NCI-H2171 treated with DMSO at 0.1 percent for 48 hours (cell line): ENCODE measurements around the gene FSTL4.

ENCODE experiments used
- DNase-seq: peaks from one replicate; lab custom pipeline; 2025; lab: John Stamatoyannopoulos, UW

Gene FSTL4

DNA sequence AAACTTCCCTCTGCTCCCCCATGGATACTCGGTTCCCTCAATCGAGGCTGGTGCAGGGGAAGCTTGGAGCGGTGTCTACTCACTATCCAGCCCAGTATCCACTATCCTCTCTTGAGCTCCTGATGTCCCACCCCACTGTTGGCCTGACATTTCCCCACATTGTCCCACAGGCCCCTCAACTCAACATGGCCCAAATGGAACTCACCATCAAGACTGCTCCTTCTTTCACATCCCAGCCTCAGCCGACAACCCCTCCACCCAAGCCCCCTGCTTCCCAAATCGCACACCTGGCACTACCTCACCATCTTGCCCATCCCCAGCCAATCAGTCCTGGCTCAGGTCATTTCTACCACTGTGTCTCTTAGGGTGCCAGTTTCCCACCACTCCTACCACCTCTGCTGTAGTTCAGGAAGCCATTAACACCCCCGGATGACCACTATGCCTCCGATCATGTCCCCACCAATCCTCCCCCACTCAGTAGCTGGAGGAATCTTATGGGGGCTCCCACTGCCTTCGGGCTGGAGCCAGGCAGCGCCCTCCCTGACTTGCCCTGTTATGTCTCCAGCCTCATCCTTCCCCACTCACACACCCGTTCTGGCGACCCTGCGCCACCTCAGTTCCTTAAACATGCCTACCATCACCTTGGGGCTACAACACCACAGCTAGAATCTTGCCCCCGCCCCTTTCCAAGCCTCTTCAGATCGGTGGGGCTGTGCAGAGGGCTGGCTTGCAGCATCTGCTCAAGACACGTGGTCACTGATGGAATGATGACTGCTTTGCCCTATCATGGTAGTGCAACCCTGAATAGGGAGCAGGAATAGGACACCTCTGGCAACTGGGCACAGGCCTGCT lies 273.6 kb downstream of the FSTL4 start:
- DNase-seq, result no peak

GRCh38 chr5:133337795-133338445 lies 274.4 kb downstream of the FSTL4 start:
- no peak for DNase-seq

GRCh38 chr5:133336969-133337410 lies 275.4 kb downstream of the FSTL4 start:
- DNase-seq, result no peak

DNA sequence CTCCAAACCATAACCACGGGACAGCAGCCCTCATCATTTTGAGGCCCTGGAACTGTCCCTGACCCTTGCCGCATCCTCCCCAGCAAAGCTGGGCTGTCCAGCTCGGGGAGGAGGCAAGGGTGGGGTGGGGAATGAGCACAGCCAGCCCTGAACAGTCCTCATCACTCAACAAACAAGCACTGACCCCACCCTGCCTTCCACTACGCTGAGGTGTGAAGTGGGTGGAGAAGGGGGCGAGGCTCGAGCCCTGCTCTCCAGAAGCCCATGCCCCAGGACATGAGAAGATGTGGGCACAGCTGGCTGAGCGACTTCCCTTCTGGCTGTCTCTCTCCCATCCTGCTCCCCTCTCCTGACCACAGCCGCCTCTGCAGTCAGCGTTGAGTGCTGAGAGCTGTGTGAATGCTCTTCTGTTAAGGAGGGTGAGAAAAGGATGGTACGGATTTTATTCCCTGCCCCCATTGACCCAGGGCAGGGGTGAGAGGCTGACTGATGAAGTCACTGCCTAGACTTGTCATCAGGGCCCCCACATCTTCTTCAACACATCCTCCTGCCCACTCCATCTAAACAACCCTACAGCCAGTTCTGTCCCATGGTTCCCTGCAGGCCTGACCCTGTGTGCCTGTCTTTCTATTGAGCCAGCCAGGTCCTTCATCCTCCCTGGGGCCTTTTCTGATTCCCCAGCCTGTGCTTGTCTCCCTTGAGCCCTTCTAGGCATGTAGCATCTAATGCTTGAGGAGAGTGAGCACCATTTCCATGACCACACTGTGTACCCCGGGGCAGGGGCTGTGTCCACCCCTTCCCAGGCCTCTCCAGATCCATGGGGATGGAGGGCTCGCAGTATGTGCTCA lies 276.0 kb downstream of the FSTL4 start:
- DNase-seq, result no peak

- DNase-seq, result no peak
Observed at GRCh38 chr5:133334796-133335639, 277.3 kb downstream of the FSTL4 start.

DNA sequence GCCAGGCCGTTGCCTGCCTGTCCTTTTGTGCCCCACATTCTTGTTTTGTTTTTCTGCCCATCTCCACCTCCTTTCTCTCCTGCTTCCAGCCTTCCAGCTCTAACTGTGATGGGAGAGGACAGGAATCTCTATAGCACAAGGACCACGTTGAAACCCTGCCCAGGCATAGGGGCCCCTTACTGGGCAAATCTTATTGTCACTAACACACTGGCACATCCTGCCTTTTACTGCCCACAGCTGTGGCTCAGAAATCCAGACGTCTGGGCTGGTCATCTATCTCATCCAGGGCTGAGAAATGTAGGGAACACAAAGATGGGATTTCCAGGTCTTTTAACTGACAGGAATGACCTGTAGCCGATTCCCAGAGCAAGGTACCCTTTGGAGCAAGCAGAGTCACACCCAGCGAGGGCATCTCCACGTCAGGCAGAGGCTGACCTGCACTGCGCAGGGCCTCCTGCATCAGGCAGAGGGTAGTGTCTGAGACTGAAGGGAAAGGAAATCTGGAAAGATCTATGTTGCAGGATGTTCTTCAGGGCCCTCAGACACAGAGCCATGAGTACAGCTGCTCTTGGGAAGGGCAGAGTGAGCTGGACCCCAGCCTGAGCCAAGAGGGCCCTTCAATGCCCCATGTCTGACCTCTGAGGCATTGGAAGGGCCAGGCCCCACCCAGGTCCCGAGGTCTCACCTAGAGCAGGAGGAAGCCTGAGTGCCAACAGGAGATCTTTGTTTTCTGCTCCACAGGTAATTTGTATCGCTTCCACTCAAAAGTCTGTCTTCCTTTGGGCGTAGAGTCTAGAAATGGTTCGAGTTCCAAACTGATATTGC lies 278.8 kb downstream of the FSTL4 start:
- DNase-seq, result no peak

DNA sequence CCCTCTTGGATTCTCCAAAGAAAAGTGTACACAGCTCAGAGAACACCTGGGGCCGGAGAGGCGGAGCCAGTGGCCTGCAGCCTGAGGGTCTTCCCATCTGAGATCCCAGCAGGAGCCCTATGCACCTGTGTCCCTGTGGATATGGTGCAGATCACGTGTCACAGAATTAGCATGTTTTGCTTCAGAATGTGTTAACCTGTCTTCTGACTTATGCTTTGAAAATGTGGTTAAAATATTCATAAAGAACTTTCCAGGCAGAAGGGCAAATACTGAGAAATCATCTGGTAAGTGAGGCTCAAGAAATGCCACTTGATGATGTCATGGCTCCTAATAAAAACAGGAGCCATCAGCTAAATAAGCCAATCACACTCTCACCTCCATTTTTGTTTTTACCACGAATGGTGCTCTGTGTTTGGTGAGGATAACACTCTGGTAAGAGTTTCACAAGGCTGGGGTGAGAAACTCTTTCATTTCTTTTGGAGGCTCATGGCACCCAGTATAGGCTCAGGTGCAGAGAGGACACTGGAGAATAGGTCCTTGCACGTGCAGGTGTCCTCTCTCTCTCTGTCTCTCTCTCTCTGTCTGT lies 279.8 kb downstream of the FSTL4 start:
- DNase-seq, result no peak

GRCh38 chr5:133331941-133332340 lies 280.4 kb downstream of the FSTL4 start:
- no peak for DNase-seq

GRCh38 chr5:133330956-133331355 lies 281.4 kb downstream of the FSTL4 start:
- DNase-seq, result no peak

DNA sequence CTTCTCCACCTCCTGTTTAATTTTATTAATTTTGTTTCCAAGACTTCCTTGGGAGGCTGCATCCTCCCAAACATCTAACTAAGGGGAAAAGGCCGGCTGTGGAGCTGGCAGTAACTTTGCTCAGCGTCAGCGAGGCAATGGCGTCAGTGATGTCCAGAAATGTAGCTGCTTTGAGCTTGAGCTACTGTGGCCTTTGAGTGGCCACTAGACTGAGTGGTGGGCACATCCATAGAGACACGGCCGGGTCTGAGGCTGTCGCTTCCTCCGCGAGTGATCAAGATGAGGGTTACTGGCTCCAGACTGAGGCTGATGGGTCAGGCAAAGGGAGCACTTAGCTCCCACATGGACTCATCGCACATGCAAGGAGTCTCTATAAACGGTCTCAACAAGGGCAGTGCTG lies 283.5 kb downstream of the FSTL4 start:
- no peak for DNase-seq

- no peak for DNase-seq
Observed at GRCh38 chr5:133327946-133328401, 284.4 kb downstream of the FSTL4 start.

- DNase-seq, result no peak
Observed at GRCh38 chr5:133326361-133326760, 286.0 kb downstream of the FSTL4 start.

DNA sequence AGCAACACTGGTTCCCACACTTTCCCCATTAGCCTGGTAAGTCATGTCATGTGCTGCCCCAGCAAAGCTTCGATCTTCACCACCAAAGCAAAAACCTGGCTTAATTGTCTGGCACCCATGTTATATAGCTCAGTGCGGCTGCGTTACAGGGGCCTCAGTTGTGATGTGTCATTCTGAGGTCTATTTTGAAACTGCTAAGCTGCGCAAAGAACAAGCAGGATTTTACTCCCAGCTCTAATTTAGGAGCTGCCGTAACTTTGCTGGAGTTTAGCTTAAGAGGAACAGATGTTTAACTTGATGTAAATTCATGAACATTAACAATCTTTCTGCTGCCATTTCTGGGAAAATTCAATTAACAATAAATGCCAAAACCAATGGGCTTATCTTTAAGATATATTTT lies 286.5 kb downstream of the FSTL4 start:
- no peak for DNase-seq

GRCh38 chr5:133324926-133325325 lies 287.4 kb downstream of the FSTL4 start:
- no peak for DNase-seq

GRCh38 chr5:133323494-133324457 lies 288.6 kb downstream of the FSTL4 start:
- no peak for DNase-seq

DNA sequence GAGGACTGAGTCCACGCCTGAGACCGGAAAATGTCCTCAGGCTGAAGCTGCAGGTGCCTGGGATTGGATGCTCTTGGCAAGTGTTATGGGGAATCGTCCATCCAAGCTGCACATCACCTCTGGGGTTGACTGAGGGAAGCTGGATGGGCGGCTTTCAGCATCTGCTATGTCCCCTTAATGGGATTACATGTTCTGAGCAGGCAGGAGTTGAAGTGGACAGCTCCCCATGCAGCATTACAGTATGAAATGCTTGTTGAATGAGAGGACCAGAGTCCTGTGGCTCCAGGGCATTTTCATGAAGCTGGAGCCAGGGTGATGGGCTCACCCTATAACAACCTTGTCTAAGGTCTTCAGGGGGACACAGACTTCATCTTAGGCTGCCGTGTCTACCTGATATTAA lies 289.6 kb downstream of the FSTL4 start:
- DNase-seq, result no peak

DNA sequence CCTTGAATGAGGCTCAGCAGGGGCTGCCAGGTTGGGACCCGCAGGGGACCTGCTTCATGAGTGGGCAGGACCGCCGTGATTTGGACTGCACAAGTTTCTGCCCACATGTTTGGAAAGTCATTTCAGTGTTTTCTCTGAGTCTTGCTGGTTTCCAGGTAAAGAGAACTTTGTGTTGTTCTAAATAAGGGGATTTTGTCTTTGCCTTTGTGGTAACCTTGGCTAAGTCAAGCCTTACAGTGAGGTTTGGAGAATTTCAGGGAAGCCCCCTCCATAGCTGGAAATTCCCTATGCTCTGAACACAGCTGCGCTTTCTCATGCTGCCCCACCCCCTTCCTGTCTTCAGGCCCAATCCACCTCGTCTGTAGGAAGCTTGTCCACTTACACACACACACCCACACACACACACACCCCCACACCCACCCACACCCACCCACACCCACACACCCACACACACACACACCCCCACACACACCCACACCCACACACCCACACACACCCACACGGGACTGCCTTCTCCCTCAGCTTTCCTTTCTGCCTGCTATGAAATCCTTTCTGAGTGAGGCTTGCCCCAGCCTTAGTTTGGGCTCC lies 290.4 kb downstream of the FSTL4 start:
- no peak for DNase-seq

- no peak for DNase-seq
Observed at GRCh38 chr5:133321286-133321832, 291.0 kb downstream of the FSTL4 start.
